HG03521 (cell line): ENCODE measurements around the gene GALNT1.

Experiments used
- ATAC-seq: cut with Tn5 transposase; IDR thresholded peaks from one replicate; pipeline ENCODE4 v1.9.1; 2021; ENCODE audit warnings: mild to moderate bottlenecking, moderate library complexity; ENCODE audit not compliant: unreplicated experiment

GALNT1 gene

DNA sequence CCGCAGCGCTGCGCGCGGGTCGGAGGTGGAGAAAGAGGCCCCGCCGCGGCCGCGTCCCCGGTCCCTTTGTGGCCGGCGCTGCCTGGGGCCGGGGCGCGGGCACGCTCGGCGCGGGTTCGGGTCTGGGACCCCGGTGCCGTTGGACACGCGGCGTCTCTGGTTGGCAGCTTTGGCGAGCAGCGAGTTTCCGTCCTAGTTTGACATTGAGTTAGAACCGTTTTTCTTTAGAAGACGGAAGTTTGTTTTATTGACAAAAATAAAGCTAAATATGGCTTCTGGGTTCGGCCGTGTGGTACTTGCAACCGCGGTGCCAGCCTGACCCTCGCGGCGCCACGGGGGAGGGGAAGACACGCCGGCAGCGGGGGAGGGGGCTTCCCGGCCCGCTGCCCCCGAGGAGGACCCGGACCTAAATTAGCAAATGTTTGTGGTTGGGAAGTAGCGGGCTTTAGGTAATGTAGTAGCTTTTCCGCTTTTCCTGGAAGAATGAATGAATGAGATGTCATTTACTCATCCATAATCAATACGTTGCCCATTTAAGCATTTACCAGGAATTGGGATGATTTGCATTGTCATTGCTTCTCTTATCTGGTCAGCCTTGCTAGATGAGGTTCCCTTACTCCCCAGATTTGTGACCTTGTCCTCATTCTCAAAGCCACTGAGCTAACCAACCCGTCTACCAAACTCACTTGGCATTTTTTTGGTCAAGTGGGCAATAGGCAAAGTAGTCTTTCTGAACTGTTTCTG is 530 bp downstream of the GALNT1 start:
- no peak for ATAC-seq

DNA sequence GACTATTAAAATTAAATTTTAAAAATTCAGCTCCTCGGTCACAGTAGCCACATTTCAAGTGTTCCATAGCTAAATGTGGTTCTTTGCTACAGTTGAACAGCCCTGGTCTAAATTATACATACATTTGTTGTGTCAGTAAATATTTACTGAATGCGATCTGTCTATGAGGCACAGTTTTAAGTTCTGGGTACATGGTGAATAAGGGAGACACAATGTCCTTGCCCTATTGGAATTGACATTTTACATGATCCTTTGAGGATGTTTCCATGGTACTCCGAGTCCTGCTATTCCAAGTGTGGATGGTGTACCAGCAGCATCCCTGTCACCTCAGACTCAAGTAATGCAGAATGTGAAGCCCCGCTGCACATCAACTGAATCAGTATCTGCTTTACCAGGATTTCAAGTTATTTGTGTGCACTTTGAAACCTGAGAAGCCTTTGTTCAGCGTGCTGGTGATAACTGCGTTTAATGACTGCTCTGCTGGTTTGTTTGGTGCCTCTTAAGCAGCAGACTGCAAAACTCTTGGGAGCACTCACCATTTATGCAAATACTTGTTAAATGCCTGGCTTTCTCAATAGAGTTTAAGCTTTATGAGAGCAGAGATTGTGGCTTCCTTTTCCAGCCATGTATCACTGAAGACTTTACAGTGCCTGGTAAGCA is 1.5 kb downstream of the GALNT1 start:
- ATAC-seq: no peak

DNA sequence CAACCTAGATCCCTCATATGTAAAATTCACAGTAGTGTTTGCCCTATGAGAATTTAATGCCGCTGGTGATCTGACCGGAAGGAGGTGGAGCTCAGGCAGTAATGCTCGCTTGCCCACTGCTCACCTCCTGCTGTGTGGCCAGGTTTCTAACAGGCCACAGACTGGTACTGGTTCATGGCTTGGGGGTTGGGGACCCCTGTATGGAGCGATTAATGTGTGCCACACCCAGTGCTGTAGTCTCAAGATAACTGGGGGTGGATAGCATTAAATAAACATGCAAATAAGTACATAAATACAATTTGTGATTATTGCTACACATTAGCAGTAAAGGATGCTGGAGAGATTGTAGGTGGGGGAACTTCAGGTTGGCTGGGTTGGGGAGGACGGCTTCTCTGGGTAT is 3.2 kb downstream of the GALNT1 start:
- no peak for ATAC-seq

DNA sequence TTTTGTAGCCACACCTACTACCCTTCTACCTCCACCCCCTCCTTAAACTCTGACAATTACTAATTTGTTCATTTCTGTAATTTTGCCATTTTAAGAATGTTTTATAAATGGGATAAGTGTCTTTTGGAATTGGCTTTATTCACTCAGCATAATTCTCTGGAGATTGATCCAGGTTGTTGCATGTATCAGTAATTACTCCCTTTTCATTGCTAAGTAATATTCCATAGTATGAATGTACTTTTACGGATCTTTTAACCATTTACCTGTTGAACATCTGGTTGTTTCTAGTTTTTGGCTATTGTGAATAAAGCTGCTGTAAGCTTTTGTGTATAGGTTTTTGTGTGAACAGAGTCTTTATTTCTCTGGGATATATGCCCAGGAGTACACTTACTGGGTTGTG is 4.1 kb downstream of the GALNT1 start:
- no peak for ATAC-seq

DNA sequence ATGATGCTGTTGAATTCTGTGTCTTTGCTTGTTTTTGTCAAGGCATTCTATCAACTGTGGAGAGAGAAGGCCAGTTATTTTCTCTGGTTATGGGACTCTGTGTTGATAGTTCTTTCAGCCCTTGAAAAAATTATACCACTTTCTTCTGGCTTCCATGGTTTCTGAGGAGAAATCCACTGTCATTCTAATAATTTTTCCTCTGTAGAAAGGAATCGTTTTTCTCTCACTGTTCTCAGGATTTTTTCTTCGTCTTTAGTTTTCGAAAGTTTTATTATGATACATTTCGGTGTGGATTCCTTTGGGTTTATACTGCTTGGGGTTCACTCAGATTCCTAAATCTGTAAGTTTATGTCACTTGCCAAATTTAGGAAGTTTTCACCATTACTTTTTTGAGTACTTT is 6.6 kb downstream of the GALNT1 start:
- ATAC-seq: no peak

DNA sequence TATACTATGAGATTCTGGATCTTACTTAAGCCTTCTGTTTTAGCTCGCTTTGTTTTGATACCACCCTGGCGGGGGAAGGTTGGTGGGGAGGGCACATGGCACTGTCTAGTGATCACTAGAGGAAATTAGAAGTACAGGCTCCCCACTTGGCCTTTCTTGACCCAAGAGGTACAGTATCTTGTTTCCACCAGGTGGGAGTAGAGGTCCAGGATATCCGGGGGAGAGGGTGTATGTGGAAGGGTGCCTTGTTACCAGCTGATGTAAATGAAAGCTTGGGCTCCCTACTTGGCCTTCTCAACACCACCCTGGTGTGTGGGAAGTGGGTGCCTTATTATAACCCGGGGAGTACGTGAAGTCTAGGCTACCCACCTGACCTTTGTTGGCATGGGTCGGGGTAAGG is 7.5 kb downstream of the GALNT1 start:
- no peak for ATAC-seq

DNA sequence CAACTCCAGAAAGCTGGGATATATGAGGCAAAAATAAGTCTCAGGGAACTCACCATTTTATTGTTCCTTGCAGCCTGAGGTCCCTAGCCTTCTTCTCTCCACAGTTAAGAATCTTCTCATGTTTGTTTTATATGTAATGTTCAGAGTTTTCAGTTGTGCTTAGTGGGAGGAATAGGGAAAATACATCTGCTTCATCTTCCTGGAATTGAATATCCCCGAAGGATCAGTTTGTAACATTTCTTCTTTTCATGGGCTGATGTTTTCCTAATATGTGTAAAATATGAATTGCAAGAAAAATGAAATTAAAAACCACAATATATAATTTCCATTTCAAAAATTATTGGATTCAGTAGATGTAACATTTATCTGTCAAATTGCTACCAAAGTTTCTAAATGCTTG is 8.0 kb downstream of the GALNT1 start:
- ATAC-seq: no peak

DNA sequence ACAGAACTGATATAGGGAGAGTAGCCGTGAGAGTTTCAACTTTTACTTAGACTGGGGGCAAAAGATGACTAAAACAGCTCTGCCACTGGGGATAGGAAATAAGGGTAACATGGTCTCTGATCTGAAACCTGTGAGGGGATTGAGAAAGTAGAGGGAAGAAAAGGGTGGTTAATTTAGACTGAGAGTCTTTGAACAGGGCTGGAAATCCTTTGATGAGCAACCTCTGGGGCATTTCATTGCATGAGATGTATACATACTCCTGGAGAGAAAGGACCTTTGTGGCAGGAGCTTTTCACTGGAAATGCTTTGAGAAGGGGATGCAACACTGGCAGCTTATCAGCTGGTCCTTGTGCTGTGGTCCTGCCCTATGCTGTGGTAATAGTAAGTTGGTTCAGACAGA is 9.4 kb downstream of the GALNT1 start:
- no peak for ATAC-seq

DNA sequence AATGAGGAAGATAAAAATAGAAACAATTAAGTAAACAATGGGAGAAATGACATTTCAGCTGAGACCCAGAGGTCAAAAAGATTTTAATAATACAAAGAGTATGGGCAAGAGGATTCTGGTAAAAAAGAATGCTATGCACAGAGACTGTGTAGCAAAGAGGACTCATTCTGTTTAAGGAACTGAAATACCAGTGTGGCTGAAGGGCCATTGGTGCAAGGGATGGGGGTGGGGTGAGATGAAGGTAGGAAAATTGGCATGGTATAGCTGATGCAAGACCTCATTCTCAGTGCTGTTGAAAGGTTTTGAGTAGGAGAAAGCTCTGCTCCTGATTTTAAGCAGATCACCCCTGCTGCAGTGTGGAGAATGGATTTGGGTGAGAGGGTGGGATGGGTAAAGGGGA is 10.8 kb downstream of the GALNT1 start:
- ATAC-seq: peak; percentile 99

DNA sequence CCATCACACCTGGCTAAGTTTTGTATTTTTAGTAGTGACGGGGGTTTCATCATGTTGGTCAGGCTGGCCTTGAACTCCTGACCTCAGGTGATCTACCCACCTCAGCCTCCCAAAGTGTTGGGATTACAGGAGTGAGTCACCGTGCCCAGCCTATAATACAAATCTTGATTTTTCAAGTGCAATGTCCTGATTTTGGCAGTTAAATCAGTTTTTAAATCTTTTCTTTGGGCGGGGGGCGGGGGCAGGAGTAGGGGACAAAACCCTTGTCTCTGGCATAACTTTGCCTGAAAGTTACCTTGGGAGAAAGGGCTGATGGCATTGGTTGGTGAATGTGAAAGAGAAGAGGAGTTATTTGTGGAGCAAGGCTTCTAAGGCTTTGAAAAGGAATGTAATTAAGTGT is 12.3 kb downstream of the GALNT1 start:
- no peak for ATAC-seq

DNA sequence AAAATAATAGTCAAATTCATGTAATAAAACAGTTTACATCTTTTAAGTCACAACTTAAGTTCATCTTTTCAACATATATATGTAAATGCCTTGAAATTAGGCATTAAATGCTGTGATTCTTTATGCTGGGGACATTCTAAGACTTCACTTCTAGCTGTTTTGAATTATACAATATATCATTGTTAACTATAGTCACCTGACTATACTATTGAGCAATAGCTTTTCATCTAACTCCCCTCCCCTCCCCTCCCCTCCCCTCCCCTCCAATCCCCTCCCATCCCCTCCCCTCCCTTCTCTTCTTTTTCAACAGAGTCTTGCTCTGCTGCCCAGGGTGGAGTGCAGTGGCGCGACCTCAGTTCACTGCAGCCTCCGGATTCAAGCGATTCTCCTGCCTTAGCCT is 16.2 kb downstream of the GALNT1 start:
- ATAC-seq: no peak

DNA sequence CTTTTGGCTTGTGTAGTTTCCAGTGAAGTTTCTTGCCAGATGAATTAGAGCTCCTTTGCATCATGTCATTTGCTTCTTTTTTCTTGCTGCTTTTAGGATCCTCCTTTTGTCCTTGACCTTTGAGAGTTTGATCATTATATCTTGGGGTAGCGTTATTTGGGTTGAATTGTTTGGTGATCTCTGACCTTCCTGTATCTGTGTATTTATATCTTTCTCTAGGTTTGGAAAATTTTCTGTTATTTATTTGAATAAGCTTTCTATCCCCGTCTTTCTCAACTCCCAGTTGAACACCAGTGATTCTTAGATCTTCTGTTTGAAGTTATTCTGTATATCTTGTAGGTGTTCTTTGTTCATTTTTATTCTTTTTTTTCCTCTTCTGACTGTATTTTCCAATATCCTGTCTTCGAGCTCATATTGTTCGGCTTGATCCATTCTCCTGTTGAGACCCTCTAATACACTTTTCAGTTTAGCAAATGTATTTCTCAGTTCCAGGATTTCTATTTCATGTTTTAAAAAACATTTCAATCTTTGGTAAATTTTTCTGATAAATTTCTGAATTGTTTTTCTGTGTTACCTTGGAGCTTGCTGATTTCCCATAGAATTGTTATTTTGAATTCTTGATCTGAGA is 20.8 kb downstream of the GALNT1 start:
- no peak for ATAC-seq

DNA sequence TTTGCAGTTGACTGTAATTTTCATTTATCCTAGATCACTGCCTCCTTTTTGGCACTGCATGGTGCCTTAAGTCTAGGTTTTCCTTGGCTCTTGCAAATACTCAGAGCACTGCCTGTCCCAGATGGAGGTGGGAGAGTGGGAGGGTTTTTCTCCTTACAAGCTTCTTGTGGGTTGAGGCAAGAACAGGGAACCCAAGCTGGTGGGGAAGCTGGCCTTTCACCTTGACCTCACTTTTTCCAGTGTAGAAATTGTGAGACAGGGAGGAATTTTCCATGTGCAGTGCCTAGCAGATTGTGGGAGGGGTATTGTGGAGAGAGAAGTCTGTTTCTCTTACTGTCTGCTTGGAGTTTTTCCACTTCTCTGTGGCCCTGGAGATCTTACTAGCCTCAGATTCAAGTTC is 21.5 kb downstream of the GALNT1 start:
- ATAC-seq: no peak

DNA sequence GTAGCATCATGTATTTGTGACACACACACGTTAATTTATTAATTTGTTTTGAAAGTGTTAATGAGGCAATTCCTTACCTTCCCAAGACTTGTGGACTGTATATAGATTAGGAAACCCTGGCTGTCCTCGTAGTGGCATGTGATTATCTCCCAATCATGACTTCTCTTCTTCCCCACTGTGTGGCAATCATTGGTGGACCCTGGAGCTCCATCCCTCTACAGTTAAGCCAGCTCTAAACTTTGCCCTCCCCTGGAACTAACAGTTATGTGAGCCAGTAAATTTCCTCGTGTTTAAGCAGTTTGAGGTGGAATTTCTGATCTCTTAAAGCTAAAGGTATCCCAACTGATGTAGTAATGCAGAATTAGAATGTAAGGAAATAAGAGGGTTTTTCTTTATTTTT is 22.0 kb downstream of the GALNT1 start:
- no peak for ATAC-seq

DNA sequence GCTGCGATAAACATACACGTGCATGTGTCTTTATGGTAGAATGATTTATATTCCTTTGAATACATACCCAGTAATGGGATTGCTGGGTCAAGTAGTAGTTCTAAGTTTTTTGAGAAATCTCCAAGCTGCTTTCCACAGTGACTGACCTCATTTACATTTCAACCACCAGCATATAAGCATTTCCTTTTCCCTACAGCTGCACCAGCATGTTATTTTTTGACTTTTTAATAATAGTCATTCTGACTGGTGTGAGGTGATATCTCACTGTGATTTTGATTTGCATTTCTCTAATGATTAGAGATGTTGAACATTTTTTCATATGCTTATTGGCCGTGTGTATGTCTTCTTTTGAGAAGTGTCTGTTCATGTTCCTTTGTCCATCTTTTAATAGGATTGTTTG is 22.8 kb downstream of the GALNT1 start:
- no peak for ATAC-seq

DNA sequence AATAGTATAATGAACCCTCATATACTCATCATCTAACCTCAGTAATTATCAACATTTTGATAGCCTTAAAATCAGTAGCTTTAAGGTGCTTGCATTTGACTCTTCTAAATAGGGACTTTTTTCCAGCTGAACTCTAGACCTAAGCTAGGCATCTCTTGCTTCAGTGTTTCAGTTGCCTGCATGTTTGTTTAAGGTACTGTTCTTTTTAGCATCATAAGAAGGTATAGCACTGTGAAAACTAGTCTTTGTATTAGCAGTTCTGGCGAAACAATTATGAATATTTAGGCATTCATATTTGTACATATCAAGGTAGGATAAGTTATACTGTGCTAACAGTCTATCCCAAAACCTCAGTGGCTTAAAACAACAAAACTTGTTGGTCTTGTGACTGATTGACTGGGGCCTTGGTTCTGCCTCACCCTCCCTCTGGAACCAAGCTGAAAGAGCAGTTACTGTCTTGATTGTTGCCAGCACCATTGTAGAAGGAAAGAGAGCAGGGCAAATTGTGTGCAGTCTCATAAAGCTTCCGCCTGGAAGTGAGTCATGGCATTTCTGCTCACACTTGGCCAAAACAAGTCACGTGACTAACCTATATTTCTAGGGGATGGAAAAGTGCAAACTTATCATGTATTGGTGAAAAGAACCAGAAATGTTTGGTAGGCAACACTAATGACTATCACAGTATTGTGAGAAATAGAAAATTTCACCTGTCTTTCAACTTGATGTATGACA is 24.3 kb downstream of the GALNT1 start:
- ATAC-seq: no peak

DNA sequence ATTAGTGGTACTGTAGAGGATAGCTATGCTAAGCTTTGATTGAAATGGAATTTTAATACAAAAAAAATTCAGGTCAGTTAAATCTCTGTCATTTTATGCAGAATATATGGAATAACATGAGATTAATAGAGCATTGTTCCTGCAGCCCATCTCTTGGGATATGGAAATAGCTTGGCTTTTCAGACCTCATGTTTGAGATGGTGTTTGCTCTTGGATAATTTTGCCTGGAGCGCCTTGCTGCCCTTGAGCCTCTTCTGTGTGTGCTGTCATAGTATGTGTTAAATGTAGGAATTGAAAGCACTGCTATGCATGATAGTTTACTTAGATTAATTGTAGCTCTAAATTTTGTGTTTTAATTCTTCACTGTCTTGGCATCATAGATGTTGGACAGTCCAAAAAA is 27.7 kb downstream of the GALNT1 start:
- no peak for ATAC-seq

DNA sequence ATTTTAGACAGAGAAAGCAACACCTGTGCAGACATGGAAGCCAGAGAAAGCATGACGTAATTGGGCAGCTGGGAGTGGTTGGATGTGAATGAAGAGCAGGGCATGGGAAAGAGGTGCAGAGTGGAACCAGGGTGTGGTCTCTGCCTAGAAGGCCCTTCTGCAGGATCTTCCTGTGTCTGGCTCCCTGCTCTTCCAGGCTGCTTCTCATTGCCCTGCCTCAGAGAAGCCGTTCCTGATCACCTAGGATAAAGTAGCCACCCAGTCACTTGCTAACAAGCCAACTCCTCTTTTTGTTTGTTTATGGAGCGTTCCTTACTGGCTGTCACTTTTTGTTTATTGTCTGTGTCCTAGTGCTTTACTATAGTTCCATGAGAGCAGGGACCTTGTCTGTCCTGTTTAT is 28.5 kb downstream of the GALNT1 start:
- no peak for ATAC-seq

DNA sequence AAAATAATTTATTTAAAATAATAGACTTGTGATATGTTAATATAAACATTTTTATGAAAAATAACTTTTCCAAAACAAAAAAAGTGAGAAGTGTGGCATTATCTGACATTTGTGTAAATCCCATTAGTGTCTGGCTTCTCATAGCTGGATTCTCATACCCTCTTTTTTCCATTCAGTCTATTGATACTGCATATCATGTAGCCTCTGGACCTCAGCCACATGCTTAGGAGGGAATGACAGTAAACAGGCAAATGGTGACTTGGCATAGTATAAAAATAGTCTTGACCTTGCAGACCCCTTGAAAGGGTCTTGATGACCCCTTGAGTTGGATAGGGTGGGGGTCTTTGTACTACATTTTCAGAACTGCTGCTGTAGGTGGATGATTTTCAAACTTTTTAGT is 29.2 kb downstream of the GALNT1 start:
- ATAC-seq: no peak

DNA sequence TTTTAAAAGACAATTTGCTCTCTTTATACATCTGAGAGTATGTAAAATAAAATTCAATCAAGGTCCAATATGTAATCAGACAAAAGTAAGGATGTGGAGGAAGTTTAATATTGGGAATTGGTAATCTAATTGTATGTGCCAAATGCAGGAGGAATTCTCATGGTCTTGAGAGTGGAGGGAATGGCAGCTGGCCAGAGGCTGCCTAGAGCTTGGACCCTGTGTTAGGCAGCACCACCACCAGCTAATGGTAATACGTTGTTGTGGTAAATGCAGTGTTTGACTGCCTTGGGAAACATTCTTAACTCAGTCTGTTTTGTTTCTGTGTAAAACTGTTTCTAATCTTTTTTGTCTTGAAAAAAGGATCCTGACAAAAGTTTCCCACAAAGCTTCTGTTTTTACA is 30.0 kb downstream of the GALNT1 start:
- no peak for ATAC-seq

DNA sequence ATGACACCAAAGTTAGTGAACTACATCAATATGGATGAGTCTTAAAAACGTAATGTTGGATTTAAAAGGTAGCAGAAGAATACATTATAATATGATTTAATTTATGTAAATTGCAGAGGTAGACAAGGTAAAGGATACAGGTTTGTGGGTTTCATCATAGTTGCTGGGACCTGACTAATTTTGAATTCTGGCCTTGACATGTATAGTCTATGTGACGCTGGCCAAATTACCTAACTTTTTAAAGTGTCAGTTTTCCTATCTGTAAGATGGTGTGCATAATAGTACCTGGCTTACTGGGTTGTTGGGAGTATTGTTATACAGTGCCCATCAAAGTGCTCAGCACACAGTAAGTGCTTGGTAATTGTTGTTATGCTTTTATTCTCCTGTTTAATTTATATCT is 34.5 kb downstream of the GALNT1 start:
- ATAC-seq: no peak
